RWPE2 (cell line): Measurements from ENCODE around the gene IKBIP.
"Not testable (repeated sequence)": the region's sequence is repeated elsewhere in the genome, so short reads cannot be mapped to it uniquely, and the experiment has no call there.

Experiments
- ATAC-seq: fragments of 200-7000 bp; cut with Tn5 transposase; 3 replicates; pipeline ENCODE4 v1.9.1; 2021; ENCODE audit warnings: low read depth
- DNase-seq: peaks from one replicate; pipeline ENCODE4 v3.0.0-alpha.2; 2020; ENCODE audit warnings: low spot score
- H3K27ac ChIP-seq: fragments of 450-650 bp; 2 replicates; pipeline ENCODE4 v1.5.1; 2017; ENCODE audit warnings: mild to moderate bottlenecking; ENCODE audit not compliant: poor library complexity, severe bottlenecking
- H3K27me3 ChIP-seq: fragments of 250-450 bp; sonication (Bioruptor Pico); 2 replicates; pipeline ENCODE4 v1.5.1; 2021; ENCODE audit warnings: mild to moderate bottlenecking, moderate library complexity; ENCODE audit not compliant: insufficient read depth, poor library complexity, severe bottlenecking
- H3K36me3 ChIP-seq: fragments of 250-450 bp; sonication (Bioruptor Pico); 2 replicates; pipeline ENCODE4 v1.5.1; 2020; ENCODE audit warnings: low read depth, mild to moderate bottlenecking, moderate library complexity
- H3K4me1 ChIP-seq: fragments of 250-450 bp; sonication (Bioruptor Pico); 2 replicates; pipeline ENCODE4 v1.5.1; 2021; ENCODE audit warnings: mild to moderate bottlenecking, moderate library complexity; ENCODE audit not compliant: insufficient read depth, poor library complexity, severe bottlenecking
- H3K4me3 ChIP-seq: fragments of 250-450 bp; sonication (Bioruptor Pico); 2 replicates; pipeline ENCODE4 v1.5.1; 2021; ENCODE audit warnings: mild to moderate bottlenecking, moderate library complexity; ENCODE audit not compliant: severe bottlenecking
- H3K9me3 ChIP-seq: fragments of 250-450 bp; sonication (Bioruptor Pico); 2 replicates; pipeline ENCODE4 v1.5.1; 2021; ENCODE audit warnings: mild to moderate bottlenecking, moderate library complexity; ENCODE audit not compliant: severe bottlenecking
- TF ChIP-seq, protein P1 (sequence below): fragments of 450-650 bp; IDR thresholded peaks from one replicate; pipeline ENCODE4 v1.5.1; 2017; ENCODE audit warnings: mild to moderate bottlenecking, moderate library complexity; ENCODE audit not compliant: poor library complexity, severe bottlenecking

IKBIP gene

DNA sequence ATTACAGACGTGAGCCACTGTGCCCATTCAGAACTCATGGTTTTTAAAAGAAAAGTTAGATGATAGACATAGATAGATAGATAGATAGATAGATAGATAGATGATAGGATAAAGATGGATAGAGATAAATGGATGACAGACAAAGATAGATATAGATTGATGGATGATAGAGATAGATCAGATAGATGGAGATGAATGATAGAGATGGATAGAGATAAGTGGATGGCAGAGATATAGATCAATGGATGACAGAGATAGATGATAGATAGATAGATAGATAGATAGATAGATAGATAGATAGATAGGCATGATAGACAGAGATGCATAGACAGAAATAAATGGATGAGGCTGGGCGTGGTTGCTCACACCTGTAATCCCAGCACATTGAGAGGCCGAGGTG, 64.8 kb downstream of the IKBIP start:
- TF ChIP-seq, protein P1, sequence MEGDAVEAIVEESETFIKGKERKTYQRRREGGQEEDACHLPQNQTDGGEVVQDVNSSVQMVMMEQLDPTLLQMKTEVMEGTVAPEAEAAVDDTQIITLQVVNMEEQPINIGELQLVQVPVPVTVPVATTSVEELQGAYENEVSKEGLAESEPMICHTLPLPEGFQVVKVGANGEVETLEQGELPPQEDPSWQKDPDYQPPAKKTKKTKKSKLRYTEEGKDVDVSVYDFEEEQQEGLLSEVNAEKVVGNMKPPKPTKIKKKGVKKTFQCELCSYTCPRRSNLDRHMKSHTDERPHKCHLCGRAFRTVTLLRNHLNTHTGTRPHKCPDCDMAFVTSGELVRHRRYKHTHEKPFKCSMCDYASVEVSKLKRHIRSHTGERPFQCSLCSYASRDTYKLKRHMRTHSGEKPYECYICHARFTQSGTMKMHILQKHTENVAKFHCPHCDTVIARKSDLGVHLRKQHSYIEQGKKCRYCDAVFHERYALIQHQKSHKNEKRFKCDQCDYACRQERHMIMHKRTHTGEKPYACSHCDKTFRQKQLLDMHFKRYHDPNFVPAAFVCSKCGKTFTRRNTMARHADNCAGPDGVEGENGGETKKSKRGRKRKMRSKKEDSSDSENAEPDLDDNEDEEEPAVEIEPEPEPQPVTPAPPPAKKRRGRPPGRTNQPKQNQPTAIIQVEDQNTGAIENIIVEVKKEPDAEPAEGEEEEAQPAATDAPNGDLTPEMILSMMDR = no peak
- no peaks in the 10 kb centered on the region for H3K36me3 ChIP-seq
- DNase-seq (no peak), ATAC-seq (no peak)
- H3K27ac ChIP-seq = no peak overlapping the region
- no peak overlapping the region for H3K4me3 ChIP-seq
- no peaks in the 10 kb centered on the region for H3K4me1 ChIP-seq
- H3K27me3 ChIP-seq = no peaks in the 10 kb centered on the region
- no peaks in the 10 kb centered on the region for H3K9me3 ChIP-seq

- H3K36me3 ChIP-seq = no peaks in the 10 kb centered on the region
- no peak overlapping the region for H3K27ac ChIP-seq
- no peak overlapping the region for H3K4me3 ChIP-seq
- ATAC-seq (no peak), DNase-seq (no peak)
- H3K9me3 ChIP-seq = no peaks in the 10 kb centered on the region
- H3K4me1 ChIP-seq = no peaks in the 10 kb centered on the region
- TF ChIP-seq, protein P1 = no peak
- no peaks in the 10 kb centered on the region for H3K27me3 ChIP-seq
Observed at GRCh38 chr12:98579347-98579746, 65.2 kb downstream of the IKBIP start.

DNA sequence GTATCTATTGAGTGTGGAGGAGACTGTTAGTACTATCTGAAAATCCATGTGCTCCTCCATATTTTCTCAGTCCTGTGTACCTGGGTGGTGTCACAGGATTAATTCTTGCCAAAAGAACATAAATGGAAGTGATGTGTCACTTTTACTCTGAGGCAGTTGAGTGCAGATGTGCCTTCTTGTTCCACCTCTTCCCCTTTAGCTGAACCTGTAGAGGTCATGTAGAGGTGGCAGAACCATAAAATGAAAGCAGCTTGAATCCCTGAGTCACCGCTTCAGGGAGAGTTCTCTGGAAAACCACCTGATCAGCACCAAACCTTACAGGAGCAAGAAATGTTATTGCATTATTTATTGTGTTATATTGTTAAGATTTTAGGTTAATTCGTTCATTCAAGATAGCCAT, 65.8 kb downstream of the IKBIP start:
- no peaks in the 10 kb centered on the region for H3K27me3 ChIP-seq
- H3K36me3 ChIP-seq = no peaks in the 10 kb centered on the region
- no peaks in the 10 kb centered on the region for H3K9me3 ChIP-seq
- no peak overlapping the region for H3K27ac ChIP-seq
- H3K4me1 ChIP-seq = no peaks in the 10 kb centered on the region
- H3K4me3 ChIP-seq = no peak overlapping the region
- TF ChIP-seq, protein P1 = no peak
- DNase-seq = no peak
- peak; percentile 23; the same call in 1 of the 3 replicates for ATAC-seq

DNA sequence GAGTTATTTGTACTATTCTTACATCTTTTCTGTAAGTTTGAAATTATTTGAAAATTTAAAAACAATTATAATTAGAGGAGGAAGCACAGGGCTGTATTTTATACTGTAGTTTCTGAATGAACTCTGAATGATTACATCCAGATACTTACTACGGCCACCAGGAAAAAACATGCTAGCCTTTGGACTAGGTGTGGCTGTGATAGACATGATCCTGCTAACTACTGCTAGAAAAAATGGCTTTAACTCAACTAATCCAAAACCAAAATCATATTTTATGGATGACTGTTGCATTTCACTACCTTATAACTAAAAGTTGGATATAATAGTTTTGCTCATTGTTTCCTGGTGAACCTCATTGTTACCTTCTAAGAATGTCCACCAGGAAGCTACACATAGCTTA, 66.2 kb downstream of the IKBIP start:
- H3K27ac ChIP-seq = no peak overlapping the region

DNA sequence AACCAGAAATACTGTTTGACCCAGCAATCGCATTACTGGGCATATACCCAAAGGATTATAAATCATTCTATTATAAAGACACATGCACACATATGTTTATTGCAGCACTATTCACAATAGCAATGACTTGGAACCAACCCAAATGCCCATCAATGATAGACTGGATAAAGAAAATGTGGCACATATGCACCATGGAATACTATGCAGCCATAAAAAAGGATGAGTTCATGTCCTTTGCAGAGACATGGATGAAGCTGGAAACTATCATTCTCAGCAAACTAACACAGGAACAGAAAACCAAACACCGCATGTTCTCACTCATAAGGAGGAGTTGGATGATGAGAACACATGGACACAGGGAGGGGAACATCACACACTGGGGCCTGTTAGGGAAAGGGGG, 67.8 kb downstream of the IKBIP start:
- ATAC-seq, H3K36me3 ChIP-seq: not testable (repeated sequence)

More for the DNA sequence above, 66.2 kb downstream of the IKBIP start:
- TF ChIP-seq, protein P1 = no peak
- DNase-seq (no peak), ATAC-seq (no peak)
- Histone ChIP-seq H3K9me3 (no peaks in the 10 kb centered on the region), H3K4me3 (no peak overlapping the region), H3K4me1 (no peaks in the 10 kb centered on the region), H3K36me3 (no peaks in the 10 kb centered on the region), H3K27me3 (no peaks in the 10 kb centered on the region)

DNA sequence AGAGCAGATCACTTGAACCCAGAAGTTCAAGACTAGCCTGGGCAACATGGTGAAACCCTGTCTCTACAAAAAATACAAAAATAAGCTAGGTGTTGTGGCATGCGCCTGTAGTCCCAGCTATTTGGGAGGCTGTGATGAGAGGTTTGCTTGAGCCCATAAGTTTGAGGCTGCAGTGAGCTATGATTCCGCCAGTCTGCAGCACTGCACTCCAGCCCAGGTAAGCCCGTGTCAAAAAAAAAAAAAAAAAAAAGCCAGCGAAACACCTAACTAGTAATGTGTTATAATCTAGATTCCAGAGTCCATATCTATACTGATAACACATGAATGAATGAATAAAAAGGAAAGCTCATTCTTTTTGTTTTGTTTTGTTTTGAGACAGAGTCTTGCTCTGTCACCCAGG, 69.6 kb downstream of the IKBIP start:
- Histone ChIP-seq H3K9me3 (no peaks in the 10 kb centered on the region), H3K4me3 (no peak overlapping the region), H3K27ac (no peak overlapping the region), H3K27me3 (no peaks in the 10 kb centered on the region), H3K36me3 (no peaks in the 10 kb centered on the region), H3K4me1 (no peaks in the 10 kb centered on the region)
- TF ChIP-seq, protein P1 = no peak
- no peak for ATAC-seq
- DNase-seq = no peak

More for the DNA sequence above, 67.8 kb downstream of the IKBIP start:
- H3K9me3 ChIP-seq, H3K4me3 ChIP-seq, H3K27me3 ChIP-seq, H3K27ac ChIP-seq, H3K4me1 ChIP-seq, DNase-seq: not testable (repeated sequence)
